ENCODE results near the gene DDB1. TPM values are rescaled to one million over a fixed set of nuclear protein-coding genes. Genes with fewer than 3 reads are reported as not detected.
"Not testable (repeated sequence)": the region's sequence is repeated elsewhere in the genome, so short reads cannot be mapped to it uniquely, and the experiment has no call there.

Gene DDB1
- polyA plus RNA-seq, 1 experiment = 340 TPM

GRCh38 chr11:61259363-61259762 lies 73.5 kb downstream of the DDB1 start:
- DNase-seq (ENCODE audit: low read depth, low spot score) = no peak
- Histone ChIP-seq H3K27me3 (ENCODE audit: control insufficient read depth, insufficient read depth, low read length) (no peaks in the 10 kb centered on the region), H3K27ac (ENCODE audit: low read depth, low read length) (no peak overlapping the region), H3K9me3 (ENCODE audit: control insufficient read depth, insufficient read depth, low read length) (no peaks in the 10 kb centered on the region), H3K4me3 (ENCODE audit: low read depth, low read length) (no peak overlapping the region)
- ChIA-PET POLR2A (no interaction called here), CTCF (interaction anchor here (0.6 to 1.1 kb wide), 3 partner anchors 35 to 71 kb away, joined by 3 read pairs; partner anchors contain the start of gene VWCE)
- no peak for TF ChIP-seq CTCF (IDR thresholded peaks at IDR 0.05; ENCODE audit: low read depth, low read length)

- no peak for DNase-seq (ENCODE audit: low read depth, low spot score)
- H3K27me3 ChIP-seq (ENCODE audit: control insufficient read depth, insufficient read depth, low read length) = no peaks in the 10 kb centered on the region
- H3K9me3 ChIP-seq (ENCODE audit: control insufficient read depth, insufficient read depth, low read length) = no peaks in the 10 kb centered on the region
- TF ChIP-seq CTCF (IDR thresholded peaks at IDR 0.05; ENCODE audit: low read depth, low read length) = no peak
- ChIA-PET POLR2A (interaction anchor here (0.6 kb wide), 1 partner anchor 38 kb away, joined by 4 read pairs; no protein-coding TSS in a partner anchor), CTCF (interaction anchor here (0.9 to 1.1 kb wide), 2 partner anchors 36 to 71 kb away, joined by 3 read pairs; partner anchors contain the start of gene VWCE)
- no peak overlapping the region for H3K27ac ChIP-seq (ENCODE audit: low read depth, low read length)
- H3K4me3 ChIP-seq (ENCODE audit: low read depth, low read length) = no peak overlapping the region
These were observed 74.4 kb downstream of the DDB1 start for GRCh38 chr11:61258546-61258945.

GRCh38 chr11:61256710-61257482 lies 76.0 kb downstream of the DDB1 start:
- H3K27me3 ChIP-seq (ENCODE audit: control insufficient read depth, insufficient read depth, low read length) = no peaks in the 10 kb centered on the region
- ChIA-PET CTCF (interaction anchor here (2.6 kb wide), 1 partner anchor 79 kb away, joined by 5 read pairs; no protein-coding TSS in a partner anchor), POLR2A (interaction anchor here (0.6 kb wide), 1 partner anchor 48 kb away, joined by 5 read pairs; no protein-coding TSS in a partner anchor)
- TF ChIP-seq CTCF (IDR thresholded peaks at IDR 0.05; ENCODE audit: low read depth, low read length) = no peak
- no peak for DNase-seq (ENCODE audit: low read depth, low spot score)
- no peaks in the 10 kb centered on the region for H3K9me3 ChIP-seq (ENCODE audit: control insufficient read depth, insufficient read depth, low read length)
- no peak overlapping the region for H3K27ac ChIP-seq (ENCODE audit: low read depth, low read length)
- no peak overlapping the region for H3K4me3 ChIP-seq (ENCODE audit: low read depth, low read length)

- no peak overlapping the region for H3K4me3 ChIP-seq (ENCODE audit: low read depth, low read length)
- H3K27me3 ChIP-seq (ENCODE audit: control insufficient read depth, insufficient read depth, low read length) = peaks cover 6% of the 10 kb centered on the region
- ChIA-PET POLR2A (no interaction called here), CTCF (interaction anchor here (0.6 to 3.0 kb wide), 19 partner anchors 9 to 384 kb away, joined by 3 to 23 read pairs (median 4); partner anchors contain the start of gene VWCE)
- peak; percentile 27 for DNase-seq (ENCODE audit: low read depth, low spot score)
- no peaks in the 10 kb centered on the region for H3K9me3 ChIP-seq (ENCODE audit: control insufficient read depth, insufficient read depth, low read length)
- no peak overlapping the region for H3K27ac ChIP-seq (ENCODE audit: low read depth, low read length)
- TF ChIP-seq CTCF (IDR thresholded peaks at IDR 0.05; ENCODE audit: low read depth, low read length) = peak; percentile 93
These were observed 78.4 kb downstream of the DDB1 start for GRCh38 chr11:61254403-61255025.

- ChIA-PET CTCF (interaction anchor here (0.6 to 1.9 kb wide), 4 partner anchors 43 to 140 kb away, joined by 3 to 5 read pairs (median 4); partner anchors contain the start of genes TMEM216 and VWCE), POLR2A (interaction anchor here (0.6 kb wide), 1 partner anchor 130 kb away, joined by 3 read pairs; no protein-coding TSS in a partner anchor)
- H3K27me3 ChIP-seq (ENCODE audit: control insufficient read depth, insufficient read depth, low read length) = peaks cover 11% of the 10 kb centered on the region
These were observed 80.6 kb downstream of the DDB1 start for GRCh38 chr11:61252332-61252731.

GRCh38 chr11:61250796-61251765 lies 81.8 kb downstream of the DDB1 start:
- H3K4me3 ChIP-seq (ENCODE audit: low read depth, low read length); H3K27ac ChIP-seq (ENCODE audit: low read depth, low read length); H3K9me3 ChIP-seq (ENCODE audit: control insufficient read depth, insufficient read depth, low read length); POLR2A ChIA-PET; DNase-seq (ENCODE audit: low read depth, low spot score): not testable (repeated sequence)
- H3K27me3 ChIP-seq (ENCODE audit: control insufficient read depth, insufficient read depth, low read length) = peaks cover 11% of the 10 kb centered on the region
- CTCF ChIA-PET = interaction anchor here (0.6 to 1.9 kb wide), 5 partner anchors 9 to 141 kb away, joined by 3 to 5 read pairs (median 4); partner anchors contain the start of genes TMEM216 and VWCE

More at GRCh38 chr11:61252332-61252731, 80.6 kb downstream of the DDB1 start:
- not testable (repeated sequence) for DNase-seq (ENCODE audit: low read depth, low spot score); H3K9me3 ChIP-seq (ENCODE audit: control insufficient read depth, insufficient read depth, low read length); H3K4me3 ChIP-seq (ENCODE audit: low read depth, low read length); H3K27ac ChIP-seq (ENCODE audit: low read depth, low read length)

Measured in AG04450 (cell line).